Measurements from ENCODE around the gene FMOD. TPM values are rescaled to one million over a fixed set of nuclear protein-coding genes. Genes with fewer than 3 reads are reported as not detected.
A peak's percentile ranks its signal among the peaks of the same experiment; 100 is the strongest.

Gene FMOD
- total and polyA plus RNA-seq, 4 donors = 16.5 to 93.4 (median 32.8) TPM

DNA sequence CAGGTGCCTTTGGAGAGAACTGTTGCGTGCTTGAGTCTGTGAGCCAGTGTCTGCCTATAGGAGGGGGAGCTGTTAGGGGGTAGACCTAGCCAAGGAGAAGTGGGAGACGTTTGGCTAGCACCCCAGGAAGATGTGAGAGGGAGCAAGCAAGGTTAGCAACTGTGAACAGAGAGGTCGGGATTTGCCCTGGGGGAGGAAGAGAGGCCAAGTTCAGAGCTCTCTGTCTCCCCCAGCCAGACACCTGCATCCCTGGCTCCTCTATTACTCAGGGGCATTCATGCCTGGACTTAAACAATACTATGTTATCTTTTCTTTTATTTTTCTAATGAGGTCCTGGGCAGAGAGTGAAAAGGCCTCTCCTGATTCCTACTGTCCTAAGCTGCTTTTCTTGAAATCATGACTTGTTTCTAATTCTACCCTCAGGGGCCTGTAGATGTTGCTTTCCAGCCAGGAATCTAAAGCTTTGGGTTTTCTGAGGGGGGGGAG is 43.2 kb downstream of the FMOD start:
- Histone ChIP-seq H3K36me3 (ENCODE audit: control insufficient read depth in 4 of 4, insufficient read depth in 4 of 4, low read length in 4 of 4) (peaks cover 0 to 16% (median 6%) of the 10 kb centered on the region in 4 donors), H3K9ac (ENCODE audit: insufficient read depth in 1 of 2, low read length in 2 of 2) (peak overlapping the region in 1 of 2 donors; percentile 48), H3K27me3 (ENCODE audit: control insufficient read depth in 3 of 3, insufficient read depth in 3 of 3, low read length in 2 of 3) (no peaks in the 10 kb centered on the region), H3K4me3 (peak overlapping the region; percentile 39), H3K4me1 (ENCODE audit: control insufficient read depth in 5 of 5, insufficient read depth in 5 of 5, low read length in 5 of 5) (peaks cover 4 to 29% (median 8%) of the 10 kb centered on the region in 5 donors), H3K27ac (ENCODE audit: low read depth in 1 of 2, low read length in 1 of 2) (peak overlapping the region in 1 of 2 donors; percentile 75), H3K9me3 (ENCODE audit: control insufficient read depth in 4 of 4, insufficient read depth in 3 of 4, low read length in 3 of 4) (no peaks in the 10 kb centered on the region)
- WGBS, 2 donors = 29 to 39% methylated on average over 3 of the region's 3 CpGs
- ATAC-seq (ENCODE audit: insufficient read depth, low FRiP score) (no peak), DNase-seq (no peak)
- TF ChIP-seq, protein P1, sequence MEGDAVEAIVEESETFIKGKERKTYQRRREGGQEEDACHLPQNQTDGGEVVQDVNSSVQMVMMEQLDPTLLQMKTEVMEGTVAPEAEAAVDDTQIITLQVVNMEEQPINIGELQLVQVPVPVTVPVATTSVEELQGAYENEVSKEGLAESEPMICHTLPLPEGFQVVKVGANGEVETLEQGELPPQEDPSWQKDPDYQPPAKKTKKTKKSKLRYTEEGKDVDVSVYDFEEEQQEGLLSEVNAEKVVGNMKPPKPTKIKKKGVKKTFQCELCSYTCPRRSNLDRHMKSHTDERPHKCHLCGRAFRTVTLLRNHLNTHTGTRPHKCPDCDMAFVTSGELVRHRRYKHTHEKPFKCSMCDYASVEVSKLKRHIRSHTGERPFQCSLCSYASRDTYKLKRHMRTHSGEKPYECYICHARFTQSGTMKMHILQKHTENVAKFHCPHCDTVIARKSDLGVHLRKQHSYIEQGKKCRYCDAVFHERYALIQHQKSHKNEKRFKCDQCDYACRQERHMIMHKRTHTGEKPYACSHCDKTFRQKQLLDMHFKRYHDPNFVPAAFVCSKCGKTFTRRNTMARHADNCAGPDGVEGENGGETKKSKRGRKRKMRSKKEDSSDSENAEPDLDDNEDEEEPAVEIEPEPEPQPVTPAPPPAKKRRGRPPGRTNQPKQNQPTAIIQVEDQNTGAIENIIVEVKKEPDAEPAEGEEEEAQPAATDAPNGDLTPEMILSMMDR (IDR thresholded peaks at IDR 0.05; ENCODE audit: control extremely low read depth, extremely low read depth) = no peak

GRCh38 chr1:203306965-203307541 is 43.9 kb downstream of the FMOD start:
- peak overlapping the region; percentile 56 to 77 for H3K9ac ChIP-seq (ENCODE audit: insufficient read depth in 1 of 2, low read length in 2 of 2)
- H3K27me3 ChIP-seq (ENCODE audit: control insufficient read depth in 3 of 3, insufficient read depth in 3 of 3, low read length in 2 of 3) = no peaks in the 10 kb centered on the region
- peaks cover 4 to 29% (median 8%) of the 10 kb centered on the region in 5 donors for H3K4me1 ChIP-seq (ENCODE audit: control insufficient read depth in 5 of 5, insufficient read depth in 5 of 5, low read length in 5 of 5)
- H3K36me3 ChIP-seq (ENCODE audit: control insufficient read depth in 4 of 4, insufficient read depth in 4 of 4, low read length in 4 of 4) = peaks cover 0 to 16% (median 6%) of the 10 kb centered on the region in 4 donors
- H3K4me3 ChIP-seq = peak overlapping the region; percentile 72
- peak overlapping the region; percentile 94 to 97 for H3K27ac ChIP-seq (ENCODE audit: low read depth in 1 of 2, low read length in 1 of 2)
- TF ChIP-seq, protein P1 (IDR thresholded peaks at IDR 0.05; ENCODE audit: control extremely low read depth, extremely low read depth) = no peak
- DNase-seq = no peak
- H3K9me3 ChIP-seq (ENCODE audit: control insufficient read depth in 4 of 4, insufficient read depth in 3 of 4, low read length in 3 of 4) = no peaks in the 10 kb centered on the region
- 28 to 46% methylated on average over 21 of the region's 21 CpGs for WGBS, 2 donors
- ATAC-seq (ENCODE audit: insufficient read depth, low FRiP score) = no peak

GRCh38 chr1:203306089-203306964 is 44.6 kb downstream of the FMOD start:
- 0 to 1% methylated on average over 22 of the region's 22 CpGs for WGBS, 2 donors
- DNase-seq = peak; percentile 88 to 93 (median 91)
- Histone ChIP-seq H3K27me3 (ENCODE audit: control insufficient read depth in 3 of 3, insufficient read depth in 3 of 3, low read length in 2 of 3) (no peaks in the 10 kb centered on the region), H3K27ac (ENCODE audit: low read depth in 1 of 2, low read length in 1 of 2) (peak overlapping the region; percentile 94 to 97), H3K4me3 (peak overlapping the region; percentile 72), H3K9ac (ENCODE audit: insufficient read depth in 1 of 2, low read length in 2 of 2) (peak overlapping the region; percentile 72 to 77), H3K36me3 (ENCODE audit: control insufficient read depth in 4 of 4, insufficient read depth in 4 of 4, low read length in 4 of 4) (peaks cover 0 to 16% (median 6%) of the 10 kb centered on the region in 4 donors), H3K9me3 (ENCODE audit: control insufficient read depth in 4 of 4, insufficient read depth in 3 of 4, low read length in 3 of 4) (no peaks in the 10 kb centered on the region), H3K4me1 (ENCODE audit: control insufficient read depth in 5 of 5, insufficient read depth in 5 of 5, low read length in 5 of 5) (peaks cover 4 to 29% (median 8%) of the 10 kb centered on the region in 5 donors)
- TF ChIP-seq, protein P1 (IDR thresholded peaks at IDR 0.05; ENCODE audit: control extremely low read depth, extremely low read depth) = no peak
- ATAC-seq (ENCODE audit: insufficient read depth, low FRiP score) = peak; percentile 20

Measured in lung (tissue), 12 donors.